CD4-positive, alpha-beta T cell treated with Interleukin-17A for 1 hour (primary cell): ENCODE results near the gene MARVELD2.
"Not testable (repeated sequence)": the region's sequence is repeated elsewhere in the genome, so short reads cannot be mapped to it uniquely, and the experiment has no call there.

Experiments used
- DNase-seq: peaks from one replicate; pipeline ENCODE4 v3.0.0-alpha.2; 2020

MARVELD2 gene, protein sequence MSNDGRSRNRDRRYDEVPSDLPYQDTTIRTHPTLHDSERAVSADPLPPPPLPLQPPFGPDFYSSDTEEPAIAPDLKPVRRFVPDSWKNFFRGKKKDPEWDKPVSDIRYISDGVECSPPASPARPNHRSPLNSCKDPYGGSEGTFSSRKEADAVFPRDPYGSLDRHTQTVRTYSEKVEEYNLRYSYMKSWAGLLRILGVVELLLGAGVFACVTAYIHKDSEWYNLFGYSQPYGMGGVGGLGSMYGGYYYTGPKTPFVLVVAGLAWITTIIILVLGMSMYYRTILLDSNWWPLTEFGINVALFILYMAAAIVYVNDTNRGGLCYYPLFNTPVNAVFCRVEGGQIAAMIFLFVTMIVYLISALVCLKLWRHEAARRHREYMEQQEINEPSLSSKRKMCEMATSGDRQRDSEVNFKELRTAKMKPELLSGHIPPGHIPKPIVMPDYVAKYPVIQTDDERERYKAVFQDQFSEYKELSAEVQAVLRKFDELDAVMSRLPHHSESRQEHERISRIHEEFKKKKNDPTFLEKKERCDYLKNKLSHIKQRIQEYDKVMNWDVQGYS

GRCh38 chr5:69414885-69415583 lies at the start of gene MARVELD2:
MARVELD2 (plus strand) TSS chr5:69415116; CDS start chr5:69419386, 4,270 bp downstream.
- peak; percentile 39 for DNase-seq

DNA sequence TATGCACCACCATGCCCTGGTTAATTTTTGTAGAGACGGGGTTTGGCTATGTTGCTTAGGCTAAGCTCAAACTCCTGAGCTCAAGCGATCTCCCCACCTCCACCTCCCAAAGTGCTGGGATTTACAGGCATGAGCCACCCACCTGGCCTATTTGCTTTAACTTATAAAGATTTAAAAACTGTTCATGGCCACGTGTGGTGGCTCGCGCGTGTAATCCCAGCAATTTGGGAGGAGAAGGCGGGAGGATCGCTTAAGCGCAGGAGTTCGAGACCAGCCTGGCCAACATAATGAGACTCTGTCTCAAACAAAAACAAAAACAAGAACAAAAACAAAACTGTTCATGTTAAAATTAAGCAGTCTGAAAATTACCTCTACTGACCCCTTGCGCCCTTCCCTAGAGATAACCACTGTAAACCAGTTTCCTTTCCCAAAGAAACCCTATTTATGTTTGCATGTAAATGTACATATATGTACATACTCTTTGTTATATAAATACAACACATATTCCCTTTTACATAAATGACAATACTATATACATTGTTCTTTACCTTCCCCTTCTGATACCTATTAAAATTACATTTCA lies 47.1 kb upstream of the MARVELD2 start:
- no peak for DNase-seq

- DNase-seq = peak; percentile 51
Observed at GRCh38 chr5:69368458-69369339, 46.2 kb upstream of the MARVELD2 start.

DNA sequence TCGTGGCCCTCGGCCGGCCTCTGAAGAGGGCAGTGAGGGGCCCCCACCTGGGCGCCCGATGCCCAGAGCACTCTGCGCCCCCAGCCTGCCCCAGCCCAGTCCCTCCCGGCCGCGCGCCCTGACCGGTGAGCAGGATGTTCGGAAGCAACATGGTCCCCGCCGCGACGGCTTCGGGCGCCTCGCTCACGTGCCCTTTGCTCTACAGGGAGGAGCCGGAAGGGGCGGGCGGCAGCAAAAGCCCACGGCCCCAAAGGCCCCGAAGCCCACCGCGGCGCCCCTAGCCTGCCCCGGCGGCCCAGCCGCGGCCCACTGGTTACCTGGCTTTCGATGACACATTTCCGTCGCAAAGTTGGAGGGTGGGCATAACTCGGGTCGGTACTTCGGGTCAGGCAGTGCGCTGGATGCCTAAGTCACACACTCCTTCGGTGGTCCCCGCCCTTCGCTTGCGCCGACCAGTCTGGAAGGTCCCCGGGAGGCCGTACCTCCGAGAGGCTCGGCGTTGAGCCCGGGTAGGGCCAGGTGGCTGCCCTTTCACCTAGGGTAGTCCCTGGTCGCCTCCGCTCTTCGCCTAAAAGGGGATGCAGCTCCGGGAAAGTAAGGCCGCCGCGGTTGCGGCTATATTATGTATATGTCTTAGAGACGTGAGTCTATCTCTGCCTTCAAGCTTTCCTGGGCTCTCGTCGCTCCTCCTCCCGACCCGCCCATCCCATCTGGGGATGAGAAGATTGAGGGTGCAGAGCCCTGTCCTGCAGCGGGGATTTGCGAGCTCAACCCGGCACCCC lies 45.4 kb upstream of the MARVELD2 start, which contains the start of the genes AK6, RAD17 and TAF9:
Gene AK6, minus strand, starts transcription at position 181 of the 782 bp plus-strand sequence. Its CDS starts 30 bp downstream, at position 151.
Gene RAD17, plus strand, starts transcription at position 479 of the 782 bp plus-strand sequence. CDS start 2,391 bp downstream, outside the sequence.
Gene TAF9, minus strand, starts transcription at position 181 of the 782 bp plus-strand sequence. CDS start 3,783 bp downstream, outside the sequence.
- peak; percentile 91 for DNase-seq

GRCh38 chr5:69370335-69370734 lies 44.6 kb upstream of the MARVELD2 start:
- not testable (repeated sequence) for DNase-seq

GRCh38 chr5:69372394-69372793 lies 42.5 kb upstream of the MARVELD2 start:
- no peak for DNase-seq

DNA sequence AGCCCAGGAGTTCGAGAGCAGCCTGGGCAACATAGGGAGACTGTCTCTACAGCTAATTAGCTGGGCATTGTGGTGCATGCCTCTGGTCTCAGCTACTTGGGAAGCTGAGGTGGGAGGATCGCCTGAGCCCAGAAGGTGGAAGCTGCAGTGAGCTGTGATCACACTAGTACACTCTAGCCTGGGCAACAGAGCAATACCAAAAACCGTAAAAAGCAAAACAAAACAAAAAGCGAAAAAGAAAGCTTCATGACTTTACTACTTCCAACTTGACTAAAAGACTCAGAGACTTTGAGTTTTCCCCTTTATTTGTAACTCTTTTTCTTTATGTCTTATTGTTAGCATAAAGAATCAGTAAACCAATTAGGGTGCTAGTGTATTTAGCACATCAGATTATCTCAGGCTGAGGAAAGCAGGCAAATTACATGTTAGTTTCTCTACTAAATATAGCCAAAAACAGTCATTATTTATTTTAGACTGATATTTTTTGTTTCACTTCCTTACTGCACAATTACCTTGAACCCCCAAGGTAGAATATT lies 39.9 kb upstream of the MARVELD2 start:
- DNase-seq = no peak

- no peak for DNase-seq
Observed at GRCh38 chr5:69378376-69378775, 36.5 kb upstream of the MARVELD2 start.

- no peak for DNase-seq
Observed at GRCh38 chr5:69404659-69405330, 10.1 kb upstream of the MARVELD2 start.

DNA sequence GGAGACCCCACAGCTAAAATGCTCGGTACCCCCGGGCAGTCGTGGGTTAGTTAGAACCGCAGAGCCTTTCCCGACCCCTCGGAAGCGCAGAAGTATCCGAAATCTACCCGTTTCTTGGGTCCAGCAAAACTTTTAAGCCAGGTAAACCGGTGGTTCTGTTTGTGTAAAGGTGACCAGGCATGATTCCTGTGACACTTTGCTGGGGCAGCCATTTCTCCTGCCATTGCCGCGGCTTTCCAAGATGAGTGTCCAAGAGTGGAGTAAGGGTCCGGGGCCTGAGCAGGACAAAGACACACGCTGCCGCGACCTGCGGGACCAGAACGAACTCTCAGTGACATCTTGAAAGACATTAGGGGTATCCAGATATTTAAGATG lies 655 bp downstream of the MARVELD2 start:
- no peak for DNase-seq

DNA sequence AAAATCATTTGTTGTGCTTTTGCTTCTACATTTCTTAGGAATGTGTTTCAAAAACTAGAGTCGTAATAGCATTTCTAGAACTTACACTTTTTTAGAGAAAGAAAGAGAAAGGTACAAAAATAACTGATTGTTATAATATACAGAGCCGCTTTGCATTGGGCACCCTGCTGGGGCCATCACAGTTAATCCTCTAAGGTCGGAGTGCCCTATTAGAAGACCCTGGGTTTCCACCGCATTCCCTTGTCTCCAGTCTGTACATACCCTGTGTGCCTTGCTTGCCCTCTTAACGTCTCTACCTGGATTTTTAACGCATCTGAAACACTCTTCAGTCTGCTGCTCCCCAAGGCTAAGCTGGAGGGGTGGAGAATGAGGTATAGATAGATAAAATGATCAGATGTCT lies 1.3 kb downstream of the MARVELD2 start:
- no peak for DNase-seq

- no peak for DNase-seq
Observed at GRCh38 chr5:69416699-69417098, 1.8 kb downstream of the MARVELD2 start.

GRCh38 chr5:69418554-69418953 lies 3.6 kb downstream of the MARVELD2 start:
- no peak for DNase-seq

GRCh38 chr5:69431424-69432303 lies 16.7 kb downstream of the MARVELD2 start:
- DNase-seq = no peak

GRCh38 chr5:69432412-69433206 lies 17.7 kb downstream of the MARVELD2 start:
- DNase-seq = no peak

GRCh38 chr5:69435276-69435884 lies 20.5 kb downstream of the MARVELD2 start:
- DNase-seq = not testable (repeated sequence)

DNA sequence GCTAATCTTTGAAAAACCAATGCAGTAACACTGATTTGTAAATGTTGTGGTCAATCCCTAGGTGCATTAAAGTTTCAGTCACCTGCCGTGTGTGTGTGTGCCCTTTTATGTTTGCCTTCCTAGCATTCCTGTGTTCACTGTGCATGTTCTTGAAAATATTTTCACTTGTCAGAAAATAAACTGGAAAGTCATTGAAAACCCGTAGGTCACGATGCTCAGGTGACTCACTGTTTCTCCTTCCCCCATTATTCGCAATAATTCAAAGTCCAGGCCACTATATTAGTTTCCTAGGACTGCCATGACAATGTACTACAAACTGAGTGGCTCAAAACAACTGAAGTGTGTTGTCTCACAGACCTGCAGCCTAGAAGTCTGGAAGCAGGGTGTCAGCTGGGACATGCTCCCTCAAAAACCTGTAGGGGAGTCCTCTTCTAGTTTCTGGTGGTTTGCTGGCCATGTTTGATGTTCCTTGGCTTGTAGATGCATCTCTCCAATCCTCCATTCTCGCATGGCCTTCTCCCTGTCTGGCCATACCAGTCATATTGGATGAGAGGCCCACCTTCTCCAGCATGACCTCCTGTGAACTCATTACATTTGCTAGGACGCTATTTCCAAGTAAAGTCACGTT lies 29.3 kb downstream of the MARVELD2 start:
- DNase-seq = no peak
